Measurements from ENCODE around the gene SLC35E2B. TPM values are rescaled to one million over a fixed set of nuclear protein-coding genes. Genes with fewer than 3 reads are reported as not detected.
A peak's percentile ranks its signal among the peaks of the same experiment; 100 is the strongest.

SLC35E2B gene
- total and polyA plus RNA-seq, 2 of the 13 experiments (the other 11 are each of a cell fraction or from before 2014, with no cell fraction given) = 14.1 to 19.7 TPM

DNA sequence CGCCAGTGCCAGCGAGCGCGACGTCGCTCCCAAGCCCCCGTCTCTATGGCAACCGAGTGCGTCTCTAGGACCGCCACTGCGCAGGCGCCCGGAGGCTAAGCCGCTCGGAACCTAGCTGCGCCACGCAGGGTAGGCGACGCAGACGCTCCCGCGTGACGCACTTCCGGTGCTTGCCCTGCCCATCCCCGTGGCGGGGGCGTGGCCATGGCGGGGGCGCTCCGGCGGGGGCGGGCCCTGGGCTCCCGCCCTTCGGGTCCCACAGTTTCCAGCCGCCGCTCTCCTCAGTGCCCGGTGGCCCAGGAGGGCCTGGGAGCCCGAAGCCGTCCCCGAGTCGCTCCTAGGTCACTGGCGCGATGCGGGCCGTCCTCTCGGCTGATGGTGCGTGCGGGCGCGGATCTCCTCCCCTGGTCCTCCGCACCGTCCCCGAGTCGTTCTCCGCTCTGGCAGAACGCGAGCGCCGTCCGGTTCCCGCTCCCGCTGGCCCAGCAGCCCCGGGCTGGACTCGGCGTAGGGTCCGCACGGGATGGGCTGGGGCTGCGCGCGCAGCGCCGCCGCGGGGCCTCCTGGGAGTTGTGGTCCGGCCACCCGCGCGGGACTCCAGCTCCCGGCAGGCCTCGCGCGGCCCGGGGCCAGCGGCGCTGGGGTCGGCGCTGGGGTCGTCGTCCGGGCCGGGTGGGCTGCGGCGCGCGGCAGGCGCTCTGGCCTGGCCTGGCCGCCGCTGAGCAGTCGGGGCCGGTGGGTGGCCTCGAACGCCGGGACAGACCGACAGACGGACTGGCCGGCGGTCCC lies 77.1 kb downstream of the SLC35E2B start, which contains the start of gene MIB2 (continued):
- TF ChIP-seq SAFB2 (CRISPR knock-in tag; IDR thresholded peaks at IDR 0.05; ENCODE audit: borderline replicate concordance, low read depth) (peak; percentile 81; the same call in 1 of the 2 replicates), FOXC1 (CRISPR knock-in tag; IDR thresholded peaks at IDR 0.05; ENCODE audit: borderline replicate concordance) (peak; percentile 81; the same call in 1 of the 2 replicates), ZNF30 (CRISPR knock-in tag; IDR thresholded peaks at IDR 0.05) (no peak), GFI1 (CRISPR knock-in tag; IDR thresholded peaks at IDR 0.05; ENCODE audit: borderline replicate concordance) (peak; percentile 44; the same call in 1 of the 2 replicates), STAT5B (CRISPR knock-in tag; IDR thresholded peaks at IDR 0.05) (no peak), ZNF75D (CRISPR knock-in tag; IDR thresholded peaks at IDR 0.05; ENCODE audit: borderline replicate concordance) (no peak), MTA3 (CRISPR knock-in tag; IDR thresholded peaks at IDR 0.05) (no peak), FOSL2 (CRISPR knock-in tag; IDR thresholded peaks at IDR 0.05) (no peak), EZH2 (conservative IDR thresholded peaks at IDR 0.05; ENCODE audit: low read depth, low read length) (no peak), GATAD1 (CRISPR knock-in tag; IDR thresholded peaks at IDR 0.05) (peak; percentile 92), RBFOX2 (IDR thresholded peaks at IDR 0.05; ENCODE audit: low read depth, low read length) (peak; percentile 97), ZNF431 (CRISPR knock-in tag; IDR thresholded peaks at IDR 0.05; ENCODE audit: borderline replicate concordance, low read depth) (peak; percentile 60), SMARCE1 (IDR thresholded peaks at IDR 0.05; ENCODE audit: borderline replicate concordance) (no peak), TEAD2 (CRISPR knock-in tag; IDR thresholded peaks at IDR 0.05) (no peak), ZBTB38 (CRISPR knock-in tag; IDR thresholded peaks at IDR 0.05) (peak; percentile 89; the same call in 1 of the 2 replicates), MZF1 (CRISPR knock-in tag; IDR thresholded peaks at IDR 0.05; ENCODE audit: borderline replicate concordance) (no peak), ZNF83 (CRISPR knock-in tag; IDR thresholded peaks at IDR 0.05; ENCODE audit: borderline replicate concordance) (peak; percentile 71; the same call in 1 of the 2 replicates), MEIS1 (CRISPR knock-in tag; IDR thresholded peaks at IDR 0.05; ENCODE audit: borderline replicate concordance) (peak; percentile 77), KDM6A (CRISPR knock-in tag; IDR thresholded peaks at IDR 0.05; ENCODE audit: low read depth) (no peak), ZNF841 (CRISPR knock-in tag; IDR thresholded peaks at IDR 0.05; ENCODE audit: borderline replicate concordance) (no peak), HDAC1 (CRISPR knock-in tag; IDR thresholded peaks at IDR 0.05) (peak; percentile 70), ZNF605 (CRISPR knock-in tag; IDR thresholded peaks at IDR 0.05) (0 out of 2 replicates have a peak, but pooled peaks have one; percentile 13), ZNF10 (CRISPR knock-in tag; IDR thresholded peaks at IDR 0.05; ENCODE audit: borderline replicate concordance, low read depth) (no peak), IRF2 (CRISPR knock-in tag; IDR thresholded peaks at IDR 0.05) (no peak), ATF7-NPFF (CRISPR knock-in tag; IDR thresholded peaks at IDR 0.05; ENCODE audit: low read depth) (no peak)
- TF ChIP-seq, protein P1, sequence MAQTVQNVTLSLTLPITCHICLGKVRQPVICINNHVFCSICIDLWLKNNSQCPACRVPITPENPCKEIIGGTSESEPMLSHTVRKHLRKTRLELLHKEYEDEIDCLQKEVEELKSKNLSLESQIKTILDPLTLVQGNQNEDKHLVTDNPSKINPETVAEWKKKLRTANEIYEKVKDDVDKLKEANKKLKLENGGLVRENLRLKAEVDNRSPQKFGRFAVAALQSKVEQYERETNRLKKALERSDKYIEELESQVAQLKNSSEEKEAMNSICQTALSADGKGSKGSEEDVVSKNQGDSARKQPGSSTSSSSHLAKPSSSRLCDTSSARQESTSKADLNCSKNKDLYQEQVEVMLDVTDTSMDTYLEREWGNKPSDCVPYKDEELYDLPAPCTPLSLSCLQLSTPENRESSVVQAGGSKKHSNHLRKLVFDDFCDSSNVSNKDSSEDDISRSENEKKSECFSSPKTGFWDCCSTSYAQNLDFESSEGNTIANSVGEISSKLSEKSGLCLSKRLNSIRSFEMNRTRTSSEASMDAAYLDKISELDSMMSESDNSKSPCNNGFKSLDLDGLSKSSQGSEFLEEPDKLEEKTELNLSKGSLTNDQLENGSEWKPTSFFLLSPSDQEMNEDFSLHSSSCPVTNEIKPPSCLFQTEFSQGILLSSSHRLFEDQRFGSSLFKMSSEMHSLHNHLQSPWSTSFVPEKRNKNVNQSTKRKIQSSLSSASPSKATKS (CRISPR knock-in tag; IDR thresholded peaks at IDR 0.05) = no peak
- TF ChIP-seq, protein P2, sequence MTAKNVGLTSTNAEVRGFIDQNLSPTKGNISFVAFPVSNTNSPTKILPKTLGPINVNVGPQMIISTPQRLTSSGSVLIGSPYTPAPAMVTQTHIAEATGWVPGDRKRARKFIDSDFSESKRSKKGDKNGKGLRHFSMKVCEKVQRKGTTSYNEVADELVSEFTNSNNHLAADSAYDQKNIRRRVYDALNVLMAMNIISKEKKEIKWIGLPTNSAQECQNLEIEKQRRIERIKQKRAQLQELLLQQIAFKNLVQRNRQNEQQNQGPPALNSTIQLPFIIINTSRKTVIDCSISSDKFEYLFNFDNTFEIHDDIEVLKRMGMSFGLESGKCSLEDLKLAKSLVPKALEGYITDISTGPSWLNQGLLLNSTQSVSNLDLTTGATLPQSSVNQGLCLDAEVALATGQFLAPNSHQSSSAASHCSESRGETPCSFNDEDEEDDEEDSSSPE (CRISPR knock-in tag; IDR thresholded peaks at IDR 0.05) = peak; percentile 29; the same call in 1 of the 2 replicates
- TF ChIP-seq, protein P3, sequence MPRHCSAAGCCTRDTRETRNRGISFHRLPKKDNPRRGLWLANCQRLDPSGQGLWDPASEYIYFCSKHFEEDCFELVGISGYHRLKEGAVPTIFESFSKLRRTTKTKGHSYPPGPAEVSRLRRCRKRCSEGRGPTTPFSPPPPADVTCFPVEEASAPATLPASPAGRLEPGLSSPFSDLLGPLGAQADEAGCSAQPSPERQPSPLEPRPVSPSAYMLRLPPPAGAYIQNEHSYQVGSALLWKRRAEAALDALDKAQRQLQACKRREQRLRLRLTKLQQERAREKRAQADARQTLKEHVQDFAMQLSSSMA (CRISPR knock-in tag; IDR thresholded peaks at IDR 0.05) = no peak

Measured in HepG2 (cell line).